Calu3 (cell line): Measurements from ENCODE around the gene BICD2. TPM values are rescaled to one million over a fixed set of nuclear protein-coding genes. Genes with fewer than 3 reads are reported as not detected.

Experiments
- BruUV-seq: library from RNA; stranded (reverse); fragments of 400-500 nt; replicated peaks from 2 replicates; lab custom pipeline; 2021; lab: Mats Ljungman, UMichigan
- CTCF ChIA-PET: fragments of 300-600 bp; sonication (Branson Sonifier 250); formaldehyde crosslinking; loops from one replicate; lab custom pipeline; 2022; ENCODE audit warnings: antibody characterized with exemption; lab: Charles Lee
- DNase-seq: peaks from one replicate; pipeline ENCODE4 v3.0.0; 2022
- H3K27ac Mint-ChIP-seq: one replicate; pipeline ENCODE4 v1.8.0; 2022; ENCODE audit warnings: mixed read lengths; ENCODE audit not compliant: unreplicated experiment
- H3K27me3 Mint-ChIP-seq: one replicate; pipeline ENCODE4 v1.8.0; 2022; ENCODE audit warnings: mixed read lengths; ENCODE audit not compliant: unreplicated experiment
- H3K36me3 Mint-ChIP-seq: one replicate; pipeline ENCODE4 v1.8.0; 2022; ENCODE audit warnings: mild to moderate bottlenecking, moderate library complexity, mixed read lengths; ENCODE audit not compliant: insufficient read depth, unreplicated experiment
- H3K4me1 Mint-ChIP-seq: one replicate; pipeline ENCODE4 v1.8.0; 2022; ENCODE audit warnings: mild to moderate bottlenecking, low read depth, mixed read lengths; ENCODE audit not compliant: unreplicated experiment
- H3K4me3 Mint-ChIP-seq: one replicate; pipeline ENCODE4 v1.8.0; 2022; ENCODE audit warnings: mild to moderate bottlenecking, low read depth, moderate library complexity, mixed read lengths; ENCODE audit not compliant: unreplicated experiment
- H3K9me3 Mint-ChIP-seq: one replicate; pipeline ENCODE4 v1.8.0; 2022; ENCODE audit warnings: low read depth, mixed read lengths; ENCODE audit not compliant: unreplicated experiment
- intact Hi-C: fragments of 100-400 bp; cut with micrococcal nuclease; formaldehyde crosslinking; loops from one replicate; pipeline ENCODE4 v1.10.0; 2022; ENCODE audit not compliant: unreplicated experiment
- total RNA-seq: library from RNA; stranded (reverse); gene quantifications from 2 replicates; pipeline ENCODE4 v1.2.3, GENCODE V29; 2022
- TF ChIP-seq, protein P1 (sequence below): fragments of 200-600 bp; IDR thresholded peaks from one replicate; pipeline ENCODE4 v1.8.0; 2022; ENCODE audit warnings: antibody characterized with exemption; ENCODE audit not compliant: unreplicated experiment

The BICD2 gene
- total RNA-seq, 1 experiment from 2014 or later = 21.9 TPM

DNA sequence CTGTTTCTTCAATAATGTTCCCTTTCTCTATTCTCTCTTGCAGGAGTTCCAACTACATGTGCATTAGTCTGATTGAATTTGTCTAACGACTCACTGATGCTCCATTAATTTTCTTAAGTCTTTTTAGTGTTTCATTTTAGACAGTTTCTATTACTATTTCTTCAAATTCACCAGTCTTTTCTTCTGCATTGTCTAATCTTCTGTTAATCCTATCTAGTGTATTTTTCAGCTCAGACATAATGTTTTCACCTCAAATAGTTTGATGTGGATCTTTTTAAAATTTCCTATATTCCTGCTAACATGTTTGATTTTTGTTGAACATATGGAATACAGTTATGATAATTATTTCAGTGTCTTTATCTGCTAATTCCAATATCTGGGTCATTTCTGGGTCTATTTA lies 21.7 kb upstream of the BICD2 start:
- DNase-seq = no peak
- Mint-ChIP-seq H3K36me3 (no peaks in the 10 kb centered on the region), H3K4me3 (no peak overlapping the region), H3K4me1 (peaks cover 11% of the 10 kb centered on the region), H3K27ac (no peak overlapping the region), H3K9me3 (no peaks in the 10 kb centered on the region), H3K27me3 (peaks cover 7% of the 10 kb centered on the region)
- CTCF ChIA-PET = no interaction called here
- BruUV-seq = no TSS peak
- TF ChIP-seq, protein P1, sequence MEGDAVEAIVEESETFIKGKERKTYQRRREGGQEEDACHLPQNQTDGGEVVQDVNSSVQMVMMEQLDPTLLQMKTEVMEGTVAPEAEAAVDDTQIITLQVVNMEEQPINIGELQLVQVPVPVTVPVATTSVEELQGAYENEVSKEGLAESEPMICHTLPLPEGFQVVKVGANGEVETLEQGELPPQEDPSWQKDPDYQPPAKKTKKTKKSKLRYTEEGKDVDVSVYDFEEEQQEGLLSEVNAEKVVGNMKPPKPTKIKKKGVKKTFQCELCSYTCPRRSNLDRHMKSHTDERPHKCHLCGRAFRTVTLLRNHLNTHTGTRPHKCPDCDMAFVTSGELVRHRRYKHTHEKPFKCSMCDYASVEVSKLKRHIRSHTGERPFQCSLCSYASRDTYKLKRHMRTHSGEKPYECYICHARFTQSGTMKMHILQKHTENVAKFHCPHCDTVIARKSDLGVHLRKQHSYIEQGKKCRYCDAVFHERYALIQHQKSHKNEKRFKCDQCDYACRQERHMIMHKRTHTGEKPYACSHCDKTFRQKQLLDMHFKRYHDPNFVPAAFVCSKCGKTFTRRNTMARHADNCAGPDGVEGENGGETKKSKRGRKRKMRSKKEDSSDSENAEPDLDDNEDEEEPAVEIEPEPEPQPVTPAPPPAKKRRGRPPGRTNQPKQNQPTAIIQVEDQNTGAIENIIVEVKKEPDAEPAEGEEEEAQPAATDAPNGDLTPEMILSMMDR = no peak
- intact Hi-C loops = no loop called here

DNA sequence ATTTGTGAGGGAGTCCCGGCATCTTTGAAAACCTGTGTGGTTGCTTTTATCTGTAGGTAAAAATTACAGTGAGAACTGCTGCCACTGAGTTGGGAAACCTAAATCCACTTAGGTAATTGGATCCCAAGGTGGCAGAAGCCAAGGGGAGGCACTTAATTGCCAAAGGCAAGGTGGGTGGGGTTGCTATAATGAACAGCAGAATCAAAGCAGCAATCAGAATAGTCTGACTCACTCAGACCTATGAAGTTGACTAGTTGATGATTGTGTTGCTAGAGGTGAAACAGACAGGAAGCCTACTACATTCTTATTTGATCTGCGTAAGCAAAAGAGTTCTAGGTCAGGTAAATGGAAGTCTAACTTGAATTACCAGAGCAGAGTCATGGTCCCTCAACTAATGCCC lies 17.3 kb upstream of the BICD2 start:
- Mint-ChIP-seq H3K36me3 (no peaks in the 10 kb centered on the region), H3K4me3 (no peak overlapping the region), H3K4me1 (no peaks in the 10 kb centered on the region), H3K27ac (no peak overlapping the region), H3K27me3 (no peaks in the 10 kb centered on the region), H3K9me3 (no peaks in the 10 kb centered on the region)
- CTCF ChIA-PET = no interaction called here
- intact Hi-C loops = no loop called here
- BruUV-seq = no TSS peak
- peak; percentile 21 for DNase-seq
- TF ChIP-seq, protein P1 = no peak

- H3K27ac Mint-ChIP-seq = no peak overlapping the region
- BruUV-seq = no TSS peak
- intact Hi-C loops = no loop called here
- H3K9me3 Mint-ChIP-seq = no peaks in the 10 kb centered on the region
- TF ChIP-seq, protein P1 = no peak
- no peak for DNase-seq
- no peaks in the 10 kb centered on the region for H3K36me3 Mint-ChIP-seq
- H3K4me1 Mint-ChIP-seq = no peaks in the 10 kb centered on the region
- no peak overlapping the region for H3K4me3 Mint-ChIP-seq
- CTCF ChIA-PET = no interaction called here
- no peaks in the 10 kb centered on the region for H3K27me3 Mint-ChIP-seq
These were observed 15.6 kb upstream of the BICD2 start for GRCh38 chr9:92780206-92780605.

DNA sequence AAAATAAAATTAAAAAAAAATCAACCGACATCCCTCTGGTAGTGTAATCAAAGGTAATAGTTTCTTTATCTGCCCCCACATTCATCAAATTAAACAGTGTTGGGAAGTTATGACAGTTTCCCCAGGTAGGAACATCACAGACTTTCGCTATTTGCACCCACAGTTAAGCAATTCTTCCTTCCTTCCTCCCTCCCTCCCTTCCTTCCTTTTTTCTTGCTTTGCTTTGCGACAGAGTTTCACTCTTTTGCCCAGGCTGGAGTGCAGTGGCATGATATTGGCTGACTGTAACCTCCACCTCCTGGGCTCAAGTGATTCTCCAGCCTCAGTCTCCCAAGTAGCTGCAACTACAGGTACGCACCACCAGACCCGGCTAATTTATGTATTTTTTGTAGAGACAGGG lies 10.8 kb upstream of the BICD2 start:
- intact Hi-C loops = no loop called here
- no peak for DNase-seq
- Mint-ChIP-seq H3K27ac (no peak overlapping the region), H3K9me3 (no peaks in the 10 kb centered on the region), H3K4me3 (no peak overlapping the region), H3K4me1 (no peaks in the 10 kb centered on the region), H3K27me3 (no peaks in the 10 kb centered on the region), H3K36me3 (no peaks in the 10 kb centered on the region)
- CTCF ChIA-PET = no interaction called here
- TF ChIP-seq, protein P1 = no peak
- no TSS peak for BruUV-seq
